GM21515 (cell line): Measurements from ENCODE around the gene FBXW8.

Experiments used
- ATAC-seq: cut with Tn5 transposase; IDR thresholded peaks from one replicate; pipeline ENCODE4 v1.9.1; 2021; ENCODE audit not compliant: unreplicated experiment

Gene FBXW8

GRCh38 chr12:117072106-117072505 lies 161.4 kb downstream of the FBXW8 start:
- no peak for ATAC-seq

DNA sequence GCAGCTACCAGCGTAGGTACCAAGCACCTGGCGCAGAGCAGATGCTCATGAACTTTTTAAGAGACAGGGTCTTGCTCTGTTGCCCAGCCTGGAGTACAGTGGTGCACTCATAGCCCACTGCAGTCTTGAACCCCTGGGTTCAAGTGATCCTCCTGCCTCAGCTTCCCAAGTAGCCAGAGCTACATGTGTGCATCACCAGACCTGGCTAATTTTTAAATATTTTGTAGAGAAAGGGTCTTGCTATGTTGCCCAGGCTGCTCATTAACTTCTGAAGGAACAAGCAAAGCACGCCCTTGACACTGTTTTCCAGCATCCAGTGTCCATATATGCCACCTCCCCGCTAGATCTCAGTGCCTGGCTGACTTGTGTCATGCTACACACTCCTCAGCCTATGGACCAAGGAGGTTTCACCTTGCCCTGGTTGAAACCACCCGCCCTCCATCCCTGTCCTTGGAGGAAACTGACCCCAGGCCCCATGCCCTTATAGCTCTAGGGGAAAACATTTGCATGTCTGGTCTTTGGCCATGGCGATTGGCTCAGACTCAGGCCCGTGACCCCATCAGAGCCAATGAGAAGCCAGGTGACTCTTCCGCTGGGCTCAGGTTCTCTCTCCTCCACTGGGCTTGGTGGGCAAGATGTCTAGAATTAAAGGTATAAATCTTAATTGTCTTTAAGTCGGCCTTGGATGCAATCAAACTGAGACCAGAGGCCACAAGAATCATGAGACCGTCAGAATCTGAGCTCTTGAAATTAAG lies 162.2 kb downstream of the FBXW8 start:
- no peak for ATAC-seq

DNA sequence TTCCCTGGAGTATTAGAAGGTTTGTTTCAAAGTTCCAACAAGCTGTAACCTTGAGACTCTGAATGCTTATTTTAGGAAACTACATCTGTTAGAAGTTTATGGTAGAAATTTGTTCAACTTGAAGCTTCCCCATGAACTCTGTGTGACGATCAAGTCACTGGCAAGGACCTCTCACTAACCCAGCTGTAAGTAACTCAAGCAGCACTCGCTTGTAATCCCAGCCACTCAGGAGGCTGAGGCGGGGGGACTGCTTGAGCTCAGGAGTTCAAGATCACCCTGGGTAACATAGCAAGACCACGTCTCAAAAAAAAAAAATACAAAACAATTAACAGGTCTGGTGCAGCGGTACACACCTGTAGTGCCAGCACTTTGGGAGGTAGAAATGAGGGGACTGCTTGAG lies 162.9 kb downstream of the FBXW8 start:
- no peak for ATAC-seq

- no peak for ATAC-seq
These were observed 165.9 kb downstream of the FBXW8 start for GRCh38 chr12:117076410-117077372.

DNA sequence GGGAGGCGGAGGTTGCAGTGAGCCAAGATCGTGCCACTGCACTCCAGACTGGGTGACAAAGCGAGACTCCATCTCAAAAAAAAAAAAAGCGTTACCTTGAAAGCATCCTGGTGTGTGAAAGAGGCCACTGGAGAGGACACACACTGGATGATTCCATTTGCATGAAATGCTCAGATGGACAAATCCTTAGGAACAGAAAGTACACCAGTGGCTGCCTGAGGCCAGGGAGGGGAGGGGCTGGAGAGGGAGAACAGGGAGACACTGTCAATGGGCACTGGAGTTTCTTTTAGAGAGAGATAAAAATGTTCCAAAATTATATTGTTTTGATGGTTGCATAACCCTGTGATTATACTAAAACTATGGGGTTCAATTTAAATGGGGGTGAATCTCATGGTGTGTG lies 168.7 kb downstream of the FBXW8 start:
- no peak for ATAC-seq

- no peak for ATAC-seq
These were observed 170.0 kb downstream of the FBXW8 start for GRCh38 chr12:117080661-117081144.
